ENCODE results near the gene FMNL2. TPM values are rescaled to one million over a fixed set of nuclear protein-coding genes. Genes with fewer than 3 reads are reported as not detected.

FMNL2 gene
- polyA plus RNA-seq, 1 donor from 2014 or later: 0.24 TPM

DNA sequence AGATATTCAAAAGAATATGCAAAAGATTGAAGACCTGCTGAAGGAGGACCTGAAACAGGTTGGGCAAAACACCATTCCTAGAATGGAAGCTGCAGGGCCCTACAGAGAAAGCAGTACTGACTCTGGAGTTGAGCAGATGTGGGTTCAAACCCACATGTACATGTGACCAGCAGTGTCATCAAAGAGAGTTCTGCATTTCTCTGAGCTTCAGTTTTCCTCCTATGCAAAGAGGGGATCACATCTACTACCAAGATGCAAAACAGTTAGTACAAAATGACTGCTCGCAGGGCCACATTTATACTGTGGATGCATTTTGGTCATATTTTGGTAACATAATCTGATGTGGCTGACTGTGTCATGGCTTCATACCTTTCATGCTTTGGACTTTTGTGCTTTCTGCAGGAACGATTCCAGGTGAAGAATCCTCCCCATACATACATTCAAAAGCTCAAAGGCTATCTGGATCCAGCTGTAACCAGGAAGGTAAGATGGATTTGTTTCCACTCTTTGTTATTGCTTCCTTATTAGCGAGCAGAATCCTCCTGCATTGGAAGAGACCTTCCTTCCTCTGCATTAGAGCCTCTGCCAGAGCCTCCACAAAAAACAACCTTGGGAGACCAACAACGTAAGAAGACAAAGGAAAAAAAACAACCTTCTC, 207.5 kb downstream of the FMNL2 start:
- Mint-ChIP-seq H3K36me3 (peaks cover 12% of the 10 kb centered on the region), H3K9me3 (no peaks in the 10 kb centered on the region), H3K4me1 (peaks cover 0 to 3% (median 2%) of the 10 kb centered on the region in 3 donors), H3K4me3 (no peak overlapping the region), H3K27ac (no peak overlapping the region), H3K27me3 (no peaks in the 10 kb centered on the region)

GRCh38 chr2:152542995-152543481, 208.1 kb downstream of the FMNL2 start:
- H3K4me3 Mint-ChIP-seq: no peak overlapping the region
- peaks cover 12% of the 10 kb centered on the region for H3K36me3 Mint-ChIP-seq
- H3K27me3 Mint-ChIP-seq: no peaks in the 10 kb centered on the region
- no peak overlapping the region for H3K27ac Mint-ChIP-seq
- peaks cover 0 to 3% (median 2%) of the 10 kb centered on the region in 3 donors for H3K4me1 Mint-ChIP-seq
- H3K9me3 Mint-ChIP-seq: no peaks in the 10 kb centered on the region

DNA sequence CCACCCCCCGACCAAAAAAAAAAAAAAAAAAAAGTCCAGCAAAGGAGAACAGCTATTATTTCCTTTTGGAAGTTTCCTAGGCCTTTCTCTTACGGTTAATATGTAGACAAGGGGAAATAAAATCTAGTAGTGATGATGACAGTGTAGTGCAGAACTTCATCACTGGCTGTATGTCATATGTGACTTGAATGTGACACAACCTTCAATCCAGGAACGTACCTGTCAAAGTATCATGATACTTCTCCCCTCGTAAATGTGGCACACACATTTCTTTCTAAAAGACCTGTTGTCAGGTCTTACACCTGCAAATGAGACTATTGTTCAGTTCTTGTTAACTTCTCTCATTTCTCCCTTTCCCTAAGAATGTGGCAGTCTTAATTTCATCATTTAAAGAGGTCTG, 208.7 kb downstream of the FMNL2 start:
- Mint-ChIP-seq H3K4me3 (no peak overlapping the region), H3K36me3 (peaks cover 12% of the 10 kb centered on the region), H3K27ac (no peak overlapping the region), H3K27me3 (no peaks in the 10 kb centered on the region), H3K9me3 (no peaks in the 10 kb centered on the region), H3K4me1 (peaks cover 0 to 3% (median 2%) of the 10 kb centered on the region in 3 donors)

DNA sequence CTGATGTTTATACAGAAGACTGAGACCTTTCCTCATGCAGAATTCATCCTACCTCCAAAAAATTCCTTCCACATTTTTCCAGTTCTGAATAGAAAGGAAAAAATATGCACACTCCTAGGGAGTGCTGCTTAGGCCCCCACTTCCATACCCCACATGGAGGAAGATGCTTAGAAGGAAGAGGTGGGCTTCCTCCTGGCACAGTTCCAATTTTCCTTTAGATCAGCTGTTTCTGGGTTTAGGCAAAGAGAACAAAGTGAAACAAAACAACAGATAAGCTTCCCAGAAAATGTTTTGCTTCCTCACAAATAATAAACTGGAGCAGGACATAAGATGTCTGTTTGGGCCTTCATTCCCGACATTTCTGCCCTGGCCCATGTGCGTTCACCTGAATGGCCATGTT, 209.7 kb downstream of the FMNL2 start:
- Mint-ChIP-seq H3K4me1 (peaks cover 0 to 3% (median 2%) of the 10 kb centered on the region in 3 donors), H3K36me3 (peaks cover 8% of the 10 kb centered on the region), H3K9me3 (no peaks in the 10 kb centered on the region), H3K4me3 (no peak overlapping the region), H3K27me3 (no peaks in the 10 kb centered on the region), H3K27ac (no peak overlapping the region)

- H3K27me3 Mint-ChIP-seq: no peaks in the 10 kb centered on the region
- H3K9me3 Mint-ChIP-seq: no peaks in the 10 kb centered on the region
- no peak overlapping the region for H3K4me3 Mint-ChIP-seq
- H3K36me3 Mint-ChIP-seq: peaks cover 8% of the 10 kb centered on the region
- H3K27ac Mint-ChIP-seq: no peak overlapping the region
- H3K4me1 Mint-ChIP-seq: peaks cover 0 to 3% (median 2%) of the 10 kb centered on the region in 3 donors
These were observed 211.4 kb downstream of the FMNL2 start for GRCh38 chr2:152546230-152546837.

GRCh38 chr2:152548111-152548875, 213.3 kb downstream of the FMNL2 start:
- no peak overlapping the region for H3K27ac Mint-ChIP-seq
- H3K9me3 Mint-ChIP-seq: no peaks in the 10 kb centered on the region
- no peaks in the 10 kb centered on the region for H3K4me1 Mint-ChIP-seq
- no peak overlapping the region for H3K4me3 Mint-ChIP-seq
- no peaks in the 10 kb centered on the region for H3K27me3 Mint-ChIP-seq
- H3K36me3 Mint-ChIP-seq: peaks cover 6% of the 10 kb centered on the region

DNA sequence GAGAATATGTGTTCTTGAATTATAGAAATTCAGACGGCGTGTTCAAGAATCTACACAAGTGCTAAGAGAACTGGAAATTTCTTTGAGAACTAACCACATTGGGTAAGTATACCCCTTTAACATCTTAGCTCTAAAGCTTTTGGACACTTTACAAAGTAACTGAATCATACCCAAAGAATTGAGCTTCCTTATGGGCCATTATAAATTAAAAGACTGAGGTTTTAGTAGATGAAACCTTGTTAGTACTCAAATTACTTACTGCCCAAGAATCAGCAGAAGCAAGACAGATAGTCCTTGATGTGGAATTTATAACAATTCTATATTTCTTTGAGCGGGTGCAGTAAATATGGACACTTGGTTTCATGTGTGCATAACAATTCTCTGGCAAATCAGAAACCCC, 214.0 kb downstream of the FMNL2 start:
- Mint-ChIP-seq H3K36me3 (peaks cover 6% of the 10 kb centered on the region), H3K4me1 (no peaks in the 10 kb centered on the region), H3K9me3 (no peaks in the 10 kb centered on the region), H3K27ac (no peak overlapping the region), H3K27me3 (no peaks in the 10 kb centered on the region), H3K4me3 (no peak overlapping the region)

- no peaks in the 10 kb centered on the region for H3K9me3 Mint-ChIP-seq
- no peak overlapping the region for H3K27ac Mint-ChIP-seq
- H3K4me3 Mint-ChIP-seq: no peak overlapping the region
- no peaks in the 10 kb centered on the region for H3K4me1 Mint-ChIP-seq
- peaks cover 6% of the 10 kb centered on the region for H3K36me3 Mint-ChIP-seq
- no peaks in the 10 kb centered on the region for H3K27me3 Mint-ChIP-seq
These were observed 214.4 kb downstream of the FMNL2 start for GRCh38 chr2:152549423-152549822.

GRCh38 chr2:152550386-152550785, 215.4 kb downstream of the FMNL2 start:
- H3K4me3 Mint-ChIP-seq: no peak overlapping the region
- H3K27me3 Mint-ChIP-seq: no peaks in the 10 kb centered on the region
- no peaks in the 10 kb centered on the region for H3K9me3 Mint-ChIP-seq
- peaks cover 6% of the 10 kb centered on the region for H3K36me3 Mint-ChIP-seq
- no peaks in the 10 kb centered on the region for H3K4me1 Mint-ChIP-seq
- no peak overlapping the region for H3K27ac Mint-ChIP-seq

DNA sequence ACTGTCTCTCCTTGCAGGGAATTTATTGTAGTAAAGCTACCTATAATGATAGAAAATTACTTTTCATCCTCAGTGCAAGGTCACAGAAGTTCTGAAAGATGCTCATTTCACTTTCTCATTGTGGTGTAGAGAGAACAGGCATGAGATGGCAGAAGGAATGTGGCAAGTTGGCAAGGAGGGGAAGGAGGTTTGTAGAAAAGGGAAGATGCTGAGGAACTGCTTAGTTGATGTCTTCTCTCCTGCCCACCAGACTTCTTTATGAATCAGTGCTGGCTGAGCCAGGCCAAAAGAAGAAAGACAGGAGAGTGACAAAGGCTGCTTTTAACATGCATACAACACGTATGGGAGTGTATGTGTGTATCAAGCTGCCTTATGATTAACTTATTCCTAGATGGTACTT, 217.9 kb downstream of the FMNL2 start:
- Mint-ChIP-seq H3K27me3 (no peaks in the 10 kb centered on the region), H3K4me1 (no peaks in the 10 kb centered on the region), H3K9me3 (no peaks in the 10 kb centered on the region), H3K4me3 (no peak overlapping the region), H3K27ac (no peak overlapping the region), H3K36me3 (no peaks in the 10 kb centered on the region)

DNA sequence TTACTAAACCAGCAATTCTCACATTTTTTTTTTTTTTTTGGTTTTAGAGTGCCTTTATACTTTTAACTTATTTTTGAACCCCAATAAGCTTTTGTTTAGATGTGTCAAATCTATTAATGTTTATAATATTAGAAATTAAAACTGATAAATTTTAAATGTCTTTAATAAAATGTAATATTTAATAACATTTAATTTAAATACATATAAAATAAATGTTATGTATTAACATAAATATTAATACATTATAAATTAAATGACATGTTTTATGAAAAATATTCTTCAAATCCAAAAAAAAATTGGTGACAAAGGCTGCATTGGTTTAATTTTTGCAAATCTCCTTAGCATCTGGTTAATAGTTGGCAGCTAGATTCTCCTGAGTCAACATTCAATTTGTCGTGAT, 218.5 kb downstream of the FMNL2 start:
- Mint-ChIP-seq H3K4me1 (no peaks in the 10 kb centered on the region), H3K36me3 (no peaks in the 10 kb centered on the region), H3K9me3 (no peaks in the 10 kb centered on the region), H3K4me3 (no peak overlapping the region), H3K27ac (no peak overlapping the region), H3K27me3 (no peaks in the 10 kb centered on the region)

DNA sequence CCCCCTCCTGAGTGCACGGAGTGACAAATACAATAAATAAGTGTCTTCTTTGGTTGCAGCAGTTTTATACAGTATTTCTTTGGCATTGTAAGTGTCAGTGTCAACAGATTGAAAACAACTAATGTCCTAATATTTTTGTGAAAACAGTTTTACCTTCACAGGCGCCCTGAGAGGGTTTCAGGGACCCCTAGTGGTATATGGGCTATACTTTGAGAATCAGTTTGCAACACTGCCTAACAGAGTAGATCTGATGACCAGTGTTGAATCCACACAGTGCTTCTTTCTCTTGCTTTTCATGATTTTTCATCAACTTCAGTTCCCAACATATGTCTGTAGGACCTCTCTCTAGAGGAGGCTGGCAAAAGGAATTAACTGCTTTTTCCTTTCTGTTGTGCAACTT, 220.1 kb downstream of the FMNL2 start:
- Mint-ChIP-seq H3K4me1 (no peaks in the 10 kb centered on the region), H3K27me3 (no peaks in the 10 kb centered on the region), H3K9me3 (no peaks in the 10 kb centered on the region), H3K4me3 (no peak overlapping the region), H3K36me3 (no peaks in the 10 kb centered on the region), H3K27ac (no peak overlapping the region)

GRCh38 chr2:152556506-152556905, 221.5 kb downstream of the FMNL2 start:
- Mint-ChIP-seq H3K36me3 (no peaks in the 10 kb centered on the region), H3K4me1 (no peaks in the 10 kb centered on the region), H3K9me3 (no peaks in the 10 kb centered on the region), H3K4me3 (no peak overlapping the region), H3K27ac (no peak overlapping the region), H3K27me3 (no peaks in the 10 kb centered on the region)

DNA sequence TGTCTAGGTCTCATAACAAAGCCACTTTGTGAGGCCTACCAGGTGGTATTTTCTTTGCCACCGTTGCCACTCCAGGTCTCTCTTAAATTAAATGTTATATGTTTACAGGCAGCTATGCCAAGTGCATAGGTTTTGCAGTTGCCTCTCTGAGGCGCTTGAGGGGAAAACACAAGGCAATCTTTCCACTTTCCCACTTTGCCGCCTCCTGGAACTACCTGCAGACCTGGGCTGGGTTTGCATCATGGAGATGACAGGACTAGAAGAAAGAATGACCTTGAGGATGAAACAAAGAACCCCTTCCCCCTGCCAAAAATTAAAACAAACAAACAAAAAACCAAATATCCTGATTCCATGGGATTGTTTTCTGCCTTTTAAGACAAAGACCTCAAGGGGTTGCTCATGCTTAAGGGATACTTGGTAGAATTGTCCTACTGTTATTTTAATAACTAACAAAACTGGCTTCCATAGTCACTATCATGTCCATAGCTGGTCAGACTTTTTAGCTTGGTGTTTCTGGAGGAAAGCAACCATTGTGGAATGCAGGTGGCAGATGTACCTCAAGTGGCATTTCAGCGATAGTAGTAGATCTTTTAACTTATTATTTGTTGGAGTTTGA, 222.4 kb downstream of the FMNL2 start:
- H3K4me3 Mint-ChIP-seq: no peak overlapping the region
- H3K4me1 Mint-ChIP-seq: no peaks in the 10 kb centered on the region
- H3K36me3 Mint-ChIP-seq: no peaks in the 10 kb centered on the region
- H3K27me3 Mint-ChIP-seq: no peaks in the 10 kb centered on the region
- H3K27ac Mint-ChIP-seq: no peak overlapping the region
- no peaks in the 10 kb centered on the region for H3K9me3 Mint-ChIP-seq
